Fibroblast of villous mesenchyme (primary cell): ENCODE data around the gene SRRM3. TPM values are rescaled to one million over a fixed set of nuclear protein-coding genes. Genes with fewer than 3 reads are reported as not detected.
"Not testable (repeated sequence)": the region's sequence is repeated elsewhere in the genome, so short reads cannot be mapped to it uniquely, and the experiment has no call there.

ENCODE experiments used
- DNase-seq: peaks from one replicate; pipeline ENCODE4 v3.0.0-alpha.2; 2010; ENCODE audit warnings: low read depth
- H3K4me3 ChIP-seq: 2 replicates; pipeline ENCODE4 v1.5.1; 2011; ENCODE audit warnings: low read depth, mild to moderate bottlenecking, low read length
- total RNA-seq: library from RNA; depleted of rRNA; stranded (reverse); fragments of >200 nt; gene quantifications from 2 replicates; pipeline ENCODE4 v1.2.3, GENCODE V29; 2012
- TF ChIP-seq, protein P1 (sequence below): IDR thresholded peaks from 2 replicates; pipeline ENCODE4 v1.5.1; 2012; ENCODE audit warnings: low read depth, mild to moderate bottlenecking, low read length; ENCODE audit not compliant: insufficient read depth

Gene SRRM3
- total RNA-seq, 1 donor, result 0.43 TPM

GRCh38 chr7:76211216-76211615 lies 9.5 kb downstream of the SRRM3 start:
- no peak for DNase-seq
- TF ChIP-seq, protein P1, sequence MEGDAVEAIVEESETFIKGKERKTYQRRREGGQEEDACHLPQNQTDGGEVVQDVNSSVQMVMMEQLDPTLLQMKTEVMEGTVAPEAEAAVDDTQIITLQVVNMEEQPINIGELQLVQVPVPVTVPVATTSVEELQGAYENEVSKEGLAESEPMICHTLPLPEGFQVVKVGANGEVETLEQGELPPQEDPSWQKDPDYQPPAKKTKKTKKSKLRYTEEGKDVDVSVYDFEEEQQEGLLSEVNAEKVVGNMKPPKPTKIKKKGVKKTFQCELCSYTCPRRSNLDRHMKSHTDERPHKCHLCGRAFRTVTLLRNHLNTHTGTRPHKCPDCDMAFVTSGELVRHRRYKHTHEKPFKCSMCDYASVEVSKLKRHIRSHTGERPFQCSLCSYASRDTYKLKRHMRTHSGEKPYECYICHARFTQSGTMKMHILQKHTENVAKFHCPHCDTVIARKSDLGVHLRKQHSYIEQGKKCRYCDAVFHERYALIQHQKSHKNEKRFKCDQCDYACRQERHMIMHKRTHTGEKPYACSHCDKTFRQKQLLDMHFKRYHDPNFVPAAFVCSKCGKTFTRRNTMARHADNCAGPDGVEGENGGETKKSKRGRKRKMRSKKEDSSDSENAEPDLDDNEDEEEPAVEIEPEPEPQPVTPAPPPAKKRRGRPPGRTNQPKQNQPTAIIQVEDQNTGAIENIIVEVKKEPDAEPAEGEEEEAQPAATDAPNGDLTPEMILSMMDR, result no peak
- H3K4me3 ChIP-seq, result no peak overlapping the region

DNA sequence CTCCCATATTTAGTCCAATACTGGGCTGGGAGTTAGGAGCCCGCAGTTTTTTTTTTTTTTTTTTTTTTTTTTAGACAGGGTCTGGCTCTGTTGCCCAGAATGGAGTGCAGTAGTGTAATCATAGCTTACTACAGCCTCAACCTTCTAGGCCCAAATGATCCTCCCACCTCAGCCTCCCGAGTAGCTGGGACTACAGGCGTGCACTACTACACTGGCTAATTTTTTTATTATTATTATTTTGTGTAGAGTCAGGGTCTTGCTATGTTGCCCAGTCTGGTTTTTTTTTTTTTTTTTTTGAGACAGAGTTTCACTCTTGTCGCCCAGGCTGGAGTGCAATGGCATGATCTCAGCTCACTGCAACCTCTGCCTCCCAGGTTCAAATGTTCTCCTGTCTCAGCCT lies 13.7 kb downstream of the SRRM3 start:
- DNase-seq, H3K4me3 ChIP-seq: not testable (repeated sequence)

DNA sequence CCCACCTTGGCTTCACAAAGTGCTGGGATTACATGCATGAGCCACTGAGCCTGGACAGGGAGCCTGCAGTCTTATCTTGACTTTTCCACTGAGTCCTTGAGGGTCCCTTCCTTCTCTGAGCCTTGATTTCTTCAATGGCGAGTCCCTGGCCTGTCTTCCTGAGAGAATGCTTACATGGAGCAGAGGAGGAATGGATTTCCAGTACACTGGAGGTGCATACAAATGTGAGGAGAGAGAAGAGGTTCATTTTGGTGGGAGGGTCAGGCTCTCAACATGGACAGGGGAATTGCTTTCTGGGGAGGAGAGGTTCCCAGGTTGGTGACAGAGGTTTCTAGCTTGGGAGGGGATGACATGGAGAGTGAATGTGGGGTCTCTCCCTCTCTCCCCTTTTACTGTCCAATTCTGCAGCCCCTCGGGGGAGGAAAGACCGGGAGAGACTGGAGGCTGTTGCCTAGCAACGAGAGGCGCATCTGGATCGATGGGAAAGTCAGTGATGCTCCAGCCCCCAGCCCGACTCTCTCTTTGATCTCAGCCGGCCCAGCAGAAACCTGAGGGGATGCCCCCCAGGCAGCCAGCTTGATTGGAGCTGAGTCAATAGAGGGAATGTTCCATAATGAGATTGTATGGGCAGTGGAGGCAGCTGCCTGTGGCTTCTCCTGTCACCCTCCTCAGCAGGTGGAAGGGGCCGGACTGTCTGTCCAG lies 14.8 kb downstream of the SRRM3 start:
- H3K4me3 ChIP-seq, result no peak overlapping the region
- no peak for DNase-seq
- TF ChIP-seq, protein P1, result no peak

DNA sequence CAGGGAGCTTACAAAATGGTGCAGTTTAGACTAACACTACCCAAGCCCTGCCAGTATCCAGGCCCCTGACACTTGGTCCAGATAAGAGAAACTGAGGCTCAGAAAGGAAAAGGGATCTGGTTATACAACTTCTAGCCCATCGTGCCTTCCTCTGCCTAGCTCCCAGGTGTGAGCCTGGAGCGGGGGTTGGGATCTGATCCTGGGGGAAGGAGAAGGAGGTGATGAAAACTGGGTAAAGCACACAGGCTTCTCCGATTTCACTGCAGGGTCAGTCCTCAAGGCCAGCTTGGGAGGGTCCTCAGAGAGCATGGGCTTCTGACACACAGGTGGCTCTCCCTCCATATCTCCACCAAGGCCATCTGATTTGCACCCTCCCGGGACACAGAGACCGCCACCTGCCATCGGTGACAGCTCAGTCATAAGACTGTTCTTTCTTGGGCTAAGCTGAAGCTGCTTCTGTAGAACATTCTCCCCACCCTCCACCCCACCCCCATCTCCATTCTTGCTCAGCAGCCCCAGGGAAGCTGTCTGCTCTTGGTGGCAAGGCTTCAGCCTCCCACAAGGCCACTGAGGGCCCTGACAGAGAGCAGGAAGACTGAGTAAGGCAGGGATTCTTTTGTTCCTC lies 16.4 kb downstream of the SRRM3 start:
- DNase-seq, result no peak
- TF ChIP-seq, protein P1, result no peak
- no peak overlapping the region for H3K4me3 ChIP-seq

DNA sequence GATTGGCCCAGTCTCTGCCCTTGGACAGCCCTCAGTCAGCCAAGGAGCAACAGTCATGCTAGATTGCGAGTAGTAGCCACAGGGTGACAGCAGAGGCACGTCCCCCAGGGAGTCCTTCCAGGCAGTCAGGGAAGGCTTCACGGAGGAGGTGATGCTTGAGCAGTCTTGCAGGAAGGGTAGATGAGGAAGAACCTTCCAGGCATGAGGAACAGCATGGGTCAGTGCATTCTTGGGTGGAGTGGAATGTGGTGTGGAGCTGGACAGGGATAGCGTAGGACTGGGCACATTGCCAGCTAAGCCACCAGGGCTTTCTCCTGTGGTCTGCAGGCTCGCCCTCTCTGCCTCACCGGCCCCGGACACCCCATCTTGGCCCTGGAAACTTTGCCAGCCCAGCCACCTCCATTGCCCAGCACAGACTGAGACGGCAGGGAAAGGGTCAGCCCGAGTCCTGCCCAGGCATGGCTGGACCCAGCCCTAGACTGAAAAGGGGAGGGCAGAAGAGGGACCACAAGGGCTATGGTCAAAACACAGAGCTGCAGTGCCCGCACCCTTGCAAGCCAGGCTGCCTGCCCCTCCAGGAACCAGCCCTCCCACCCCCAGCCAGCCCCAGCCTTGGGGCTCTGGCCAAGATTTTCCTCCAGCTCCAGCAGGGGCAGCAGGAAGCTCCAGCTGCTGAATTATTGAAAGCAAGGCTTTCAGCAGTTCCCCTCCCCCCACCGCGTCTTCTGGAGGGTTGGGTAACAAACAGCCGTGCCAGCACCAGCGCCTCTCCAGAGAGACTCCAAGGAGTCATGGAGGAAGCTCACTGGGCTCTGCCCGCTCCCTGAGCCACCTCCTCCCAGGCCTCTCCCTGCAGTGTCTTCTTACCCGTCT lies 18.7 kb downstream of the SRRM3 start:
- TF ChIP-seq, protein P1, result peak; percentile 19
- no peak overlapping the region for H3K4me3 ChIP-seq
- DNase-seq, result peak; percentile 49

DNA sequence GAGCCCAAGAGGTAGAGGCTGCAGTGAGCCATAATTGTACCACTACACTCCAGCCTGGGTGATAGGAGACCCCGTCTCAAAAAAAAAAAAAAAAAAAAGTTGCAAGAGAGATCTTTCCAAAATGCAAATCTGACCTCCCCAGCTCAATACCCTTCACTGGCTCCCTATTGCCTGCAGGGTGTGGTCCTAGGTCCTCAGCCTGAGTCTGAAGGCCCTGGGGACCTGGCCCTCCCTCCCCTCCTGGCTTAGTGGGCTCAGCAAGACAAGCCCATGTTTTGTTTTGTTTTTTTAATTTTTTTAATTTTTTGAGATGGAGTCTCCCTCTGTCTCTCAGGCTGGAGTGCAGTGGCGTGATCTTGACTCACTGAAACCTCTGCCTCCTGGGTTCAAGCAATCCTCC lies 20.6 kb downstream of the SRRM3 start:
- DNase-seq, result no peak
- TF ChIP-seq, protein P1, result no peak
- no peak overlapping the region for H3K4me3 ChIP-seq

- no peak for DNase-seq
- TF ChIP-seq, protein P1, result no peak
- no peak overlapping the region for H3K4me3 ChIP-seq
Measured at GRCh38 chr7:76222839-76223238, 21.1 kb downstream of the SRRM3 start.
